Measurements from ENCODE around the gene ATP9B. TPM values are rescaled to one million over a fixed set of nuclear protein-coding genes. Genes with fewer than 3 reads are reported as not detected.

ATP9B gene
- total RNA-seq, 1 donor = 35.4 TPM

GRCh38 chr18:79345981-79346380, 276.8 kb downstream of the ATP9B start:
- DNase-seq (ENCODE audit: low read depth) = no peak
- TF ChIP-seq CTCF (IDR thresholded peaks at IDR 0.05; ENCODE audit: insufficient read depth, low read depth, low read length) = no peak
- no peak overlapping the region for H3K4me3 ChIP-seq (ENCODE audit: low read depth, low read length)

- TF ChIP-seq CTCF (IDR thresholded peaks at IDR 0.05; ENCODE audit: insufficient read depth, low read depth, low read length) = no peak
- no peak for DNase-seq (ENCODE audit: low read depth)
- H3K4me3 ChIP-seq (ENCODE audit: low read depth, low read length) = no peak overlapping the region
These were observed 278.9 kb downstream of the ATP9B start for GRCh38 chr18:79348066-79348465.

GRCh38 chr18:79352432-79352831, 283.2 kb downstream of the ATP9B start:
- H3K4me3 ChIP-seq (ENCODE audit: low read depth, low read length) = no peak overlapping the region
- no peak for TF ChIP-seq CTCF (IDR thresholded peaks at IDR 0.05; ENCODE audit: insufficient read depth, low read depth, low read length)
- DNase-seq (ENCODE audit: low read depth) = no peak

- DNase-seq (ENCODE audit: low read depth) = peak; percentile 4
- peak; percentile 45 for TF ChIP-seq CTCF (IDR thresholded peaks at IDR 0.05; ENCODE audit: insufficient read depth, low read depth, low read length)
- H3K4me3 ChIP-seq (ENCODE audit: low read depth, low read length) = no peak overlapping the region
These were observed 284.1 kb downstream of the ATP9B start for GRCh38 chr18:79353267-79353666.

GRCh38 chr18:79354350-79354749, 285.2 kb downstream of the ATP9B start:
- no peak for TF ChIP-seq CTCF (IDR thresholded peaks at IDR 0.05; ENCODE audit: insufficient read depth, low read depth, low read length)
- DNase-seq (ENCODE audit: low read depth) = peak; percentile 24
- H3K4me3 ChIP-seq (ENCODE audit: low read depth, low read length) = no peak overlapping the region

GRCh38 chr18:79355433-79356335, 286.5 kb downstream of the ATP9B start:
- H3K4me3 ChIP-seq (ENCODE audit: low read depth, low read length) = no peak overlapping the region
- no peak for TF ChIP-seq CTCF (IDR thresholded peaks at IDR 0.05; ENCODE audit: insufficient read depth, low read depth, low read length)

More at GRCh38 chr18:79355433-79356335, 286.5 kb downstream of the ATP9B start:
- no peak for DNase-seq (ENCODE audit: low read depth)

Data from fibroblast of villous mesenchyme (primary cell).